Activated T-cell treated with anti-CD3 and anti-CD28 coated beads, Interleukin-2, amount 50 U/mL, for 1 hour (primary cell): ENCODE results near the gene VSIR.
A peak's percentile ranks its signal among the peaks of the same experiment; 100 is the strongest.

Source experiments
- DNase-seq: peaks from one replicate; pipeline ENCODE4 v3.0.0-alpha.2; 2020

The VSIR gene

DNA sequence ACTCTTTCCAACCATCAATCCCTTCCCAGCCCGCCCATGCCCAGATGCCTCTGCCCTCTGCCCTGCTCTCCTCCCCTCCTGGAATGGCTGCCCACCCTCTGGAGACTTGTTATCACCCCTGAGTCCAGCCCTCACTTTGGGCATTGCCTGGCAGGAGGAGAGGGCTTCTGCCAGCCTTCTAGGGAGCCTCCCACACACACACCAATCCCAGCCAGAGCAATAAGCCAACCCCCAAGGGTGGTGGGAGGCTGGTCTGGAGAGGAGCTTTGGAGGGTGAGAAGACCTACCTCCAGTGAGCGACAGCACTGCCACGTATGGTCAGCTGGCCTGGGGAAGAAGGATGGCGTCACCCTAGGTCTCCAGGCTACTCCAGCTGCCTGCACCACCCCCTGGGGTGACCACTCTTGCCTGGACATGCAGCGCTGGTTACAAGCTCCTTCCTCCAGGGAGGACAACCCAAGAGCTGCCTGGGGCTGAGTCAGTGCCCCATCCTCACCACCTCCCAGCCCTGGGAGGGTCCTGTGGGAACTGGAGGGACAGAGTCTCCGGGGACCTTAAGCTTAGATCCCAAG lies 62.2 kb downstream of the VSIR start:
- DNase-seq: no peak

DNA sequence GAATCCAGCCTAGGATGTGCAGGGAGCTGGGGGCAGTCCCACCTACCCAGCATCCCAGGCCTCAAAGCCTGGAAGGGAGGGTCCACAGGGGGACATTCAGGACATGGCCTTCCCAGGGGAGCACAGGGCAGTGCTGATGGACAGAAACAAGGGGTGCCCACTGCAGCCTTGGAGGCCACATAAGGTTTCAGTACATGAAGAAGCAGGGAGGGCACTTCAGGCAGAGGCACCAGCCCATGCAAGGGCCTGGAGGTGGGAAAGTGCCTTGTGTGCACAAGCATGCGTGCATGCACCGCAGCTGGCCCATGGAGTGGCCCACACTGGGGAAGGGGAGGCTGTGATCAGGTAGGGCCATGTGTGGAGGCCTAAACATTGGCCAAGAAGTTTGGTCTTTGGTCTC lies 62.8 kb downstream of the VSIR start:
- DNase-seq: no peak

DNA sequence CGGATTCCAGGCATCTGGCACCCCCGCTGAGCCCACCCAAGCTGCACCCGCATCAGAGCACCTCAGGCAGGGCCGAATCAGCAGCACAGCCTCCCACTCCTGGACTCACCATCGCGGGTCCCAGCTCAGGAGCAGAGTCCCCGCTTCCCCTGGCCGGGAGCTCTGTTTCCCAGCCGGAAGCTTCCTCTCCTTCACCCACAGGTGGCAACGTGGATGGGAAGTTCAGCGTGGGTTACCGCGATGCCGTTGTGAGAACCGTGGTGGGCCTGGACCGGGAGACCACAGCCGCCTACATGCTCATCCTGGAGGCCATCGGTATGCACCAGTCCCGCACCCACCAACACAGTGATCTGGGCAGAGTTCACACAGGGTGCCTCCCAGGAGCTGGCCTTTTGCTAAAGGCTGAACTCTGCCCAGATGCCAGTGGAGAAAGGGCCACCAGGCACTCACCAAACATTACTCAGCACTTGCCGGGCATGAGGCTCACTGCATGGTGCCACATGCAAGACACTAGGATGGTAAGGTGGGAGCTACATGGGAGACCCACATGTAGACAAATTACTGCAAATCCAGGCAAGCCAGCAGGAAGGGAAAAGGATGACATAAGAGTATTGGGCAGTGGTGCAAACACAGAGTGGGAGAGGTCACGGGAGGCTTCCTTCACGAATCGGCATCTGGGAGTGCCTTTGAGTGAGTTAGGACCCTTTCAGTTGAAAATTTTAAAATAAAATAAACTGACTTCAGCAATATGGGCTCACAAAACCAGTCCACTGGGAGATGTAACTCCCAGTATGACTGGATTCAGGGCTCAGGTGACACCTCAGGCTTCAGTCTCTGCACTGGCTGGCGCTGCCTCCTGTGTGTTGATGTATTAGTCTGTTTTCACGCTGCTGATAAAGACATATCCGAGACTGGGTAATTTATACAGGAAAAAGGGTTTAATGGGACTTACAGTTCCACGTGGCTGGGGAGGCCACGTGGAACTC lies 64.1 kb downstream of the VSIR start:
- DNase-seq: no peak

DNA sequence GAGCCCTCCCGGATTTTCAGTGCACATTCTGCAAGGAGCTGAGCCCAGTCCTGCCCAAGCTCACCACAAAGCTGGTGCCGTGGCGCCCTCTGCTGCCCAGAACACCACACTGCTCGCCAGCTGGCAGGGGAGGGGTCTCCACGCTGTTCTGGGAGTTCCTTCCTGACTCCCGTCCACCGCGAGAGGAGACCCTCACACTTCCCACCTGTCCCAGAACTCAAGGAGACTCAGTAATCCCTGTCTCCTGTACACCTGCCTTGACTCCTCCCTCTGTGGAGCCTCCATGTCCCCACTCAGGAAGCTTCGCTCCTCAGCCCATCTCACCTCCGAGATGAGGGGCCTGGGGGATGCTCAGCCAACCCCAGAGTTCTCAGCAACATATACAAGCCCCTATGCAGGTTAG lies 65.0 kb downstream of the VSIR start:
- peak; percentile 77 for DNase-seq

DNA sequence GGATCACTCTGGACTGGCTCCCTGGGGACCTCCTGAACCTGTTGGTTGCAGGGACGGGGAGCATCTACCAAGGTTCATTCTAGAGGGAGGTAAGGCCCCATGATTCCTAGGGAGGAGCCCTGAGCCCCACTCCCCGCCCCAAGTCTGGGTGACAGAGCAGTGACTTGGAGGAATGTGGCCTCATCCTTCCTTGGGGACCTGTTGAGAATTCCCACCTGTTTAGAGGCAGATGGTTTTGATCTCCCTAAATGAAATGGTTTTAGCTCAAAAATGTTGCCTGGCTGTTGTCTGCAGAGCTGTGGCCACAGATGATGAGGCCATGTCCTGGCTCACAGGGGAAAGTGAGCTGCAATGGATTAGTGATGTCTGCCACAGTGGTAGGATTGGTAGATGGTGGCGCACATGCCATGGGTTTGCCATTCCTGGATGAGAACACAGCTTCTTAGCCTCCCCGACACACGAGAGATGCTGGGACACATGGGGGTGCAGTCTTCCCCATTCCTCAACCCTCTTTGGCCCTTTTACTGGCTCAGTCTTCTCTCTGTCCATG lies 66.0 kb downstream of the VSIR start:
- no peak for DNase-seq

DNA sequence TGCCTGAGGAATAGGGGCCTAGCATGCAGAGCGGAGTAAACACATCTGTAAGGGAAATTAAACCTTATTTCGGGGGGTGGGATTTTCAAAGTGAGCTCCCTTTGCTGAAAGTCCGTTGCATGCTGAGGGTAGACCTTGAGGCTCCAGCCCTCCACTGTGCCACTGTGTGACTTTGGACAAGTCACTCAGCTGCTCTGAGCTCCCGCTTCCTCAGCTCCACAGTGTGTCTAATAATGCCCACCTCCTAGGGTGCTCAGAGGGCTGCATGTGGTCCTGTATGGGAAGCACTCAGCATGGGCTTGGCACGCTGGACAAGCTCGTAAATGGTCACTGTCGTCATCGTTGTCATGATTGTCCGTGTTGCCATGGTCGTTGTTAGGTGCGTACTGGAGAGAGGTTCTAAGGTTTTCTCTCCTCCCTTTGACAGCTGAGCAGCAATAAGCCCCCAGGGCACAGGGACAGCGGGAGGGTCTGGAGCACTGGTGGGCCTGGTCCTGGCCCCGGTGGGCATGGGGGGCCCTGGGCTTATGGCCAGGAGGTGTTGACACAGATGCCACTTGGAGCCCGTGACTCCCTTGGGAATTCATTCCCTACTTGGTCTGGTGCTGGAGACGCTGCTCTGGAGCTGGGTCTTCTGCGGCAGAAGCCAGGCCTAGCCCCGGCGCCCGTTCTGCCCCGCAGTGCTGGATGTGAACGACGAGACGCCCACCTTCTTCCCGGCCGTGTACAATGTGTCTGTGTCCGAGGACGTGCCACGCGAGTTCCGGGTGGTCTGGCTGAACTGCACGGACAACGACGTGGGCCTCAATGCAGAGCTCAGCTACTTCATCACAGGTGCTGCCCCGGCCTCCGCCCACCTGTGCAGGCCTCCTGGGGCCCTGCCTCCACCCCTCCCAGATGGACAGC lies 66.9 kb downstream of the VSIR start:
- no peak for DNase-seq

DNA sequence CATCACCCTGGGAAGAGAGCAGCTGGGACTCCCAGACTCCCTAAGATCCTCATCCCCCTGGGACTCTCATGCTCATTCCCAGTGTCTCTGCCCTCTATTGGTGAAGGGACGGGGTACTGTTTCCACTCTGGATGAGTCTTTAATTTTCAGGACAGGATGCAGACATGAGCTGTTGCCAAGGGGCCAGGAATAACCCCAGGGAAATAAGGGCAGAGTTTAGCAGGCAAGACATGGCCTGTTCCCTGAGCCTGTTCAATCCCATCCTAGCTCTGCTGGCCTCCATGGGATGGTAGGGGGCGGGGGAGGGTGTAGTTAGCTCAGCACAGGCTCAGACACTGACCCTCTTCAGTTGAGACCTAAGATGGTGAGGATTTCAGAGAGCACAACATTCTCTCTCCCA lies 67.7 kb downstream of the VSIR start:
- DNase-seq: no peak

DNA sequence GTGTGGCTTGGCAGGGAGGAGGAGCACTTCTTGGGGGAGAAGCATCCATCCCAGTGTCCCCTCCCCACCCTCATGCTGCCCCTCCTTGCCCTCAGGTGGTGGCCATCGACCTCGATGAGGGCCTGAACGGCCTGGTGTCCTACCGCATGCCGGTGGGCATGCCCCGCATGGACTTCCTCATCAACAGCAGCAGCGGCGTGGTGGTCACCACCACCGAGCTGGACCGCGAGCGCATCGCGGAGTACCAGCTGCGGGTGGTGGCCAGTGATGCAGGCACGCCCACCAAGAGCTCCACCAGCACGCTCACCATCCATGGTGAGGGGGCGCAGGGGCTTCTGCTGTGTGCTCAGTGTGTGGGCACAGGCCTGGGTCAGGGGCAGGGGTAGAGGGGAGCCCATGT lies 68.5 kb downstream of the VSIR start:
- no peak for DNase-seq

DNA sequence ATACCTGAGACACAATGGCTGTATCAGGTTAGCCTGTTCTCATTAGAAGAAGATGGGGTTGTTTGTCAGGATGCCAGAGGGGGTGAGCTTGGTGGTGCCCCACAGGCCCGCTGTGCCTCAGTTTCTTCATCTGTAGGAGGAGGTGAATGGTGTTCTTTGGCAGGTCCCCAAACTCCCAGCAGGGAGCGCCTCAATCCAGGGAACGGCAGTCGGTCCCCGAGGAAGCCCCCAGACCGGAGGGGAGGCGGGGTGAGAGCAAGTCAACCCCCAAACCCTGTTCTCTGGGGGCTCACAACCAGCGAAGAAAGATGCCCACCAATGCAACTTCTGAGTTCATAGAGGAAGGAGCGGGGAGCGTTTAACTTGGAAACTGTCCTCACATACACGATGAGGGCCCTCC lies 69.7 kb downstream of the VSIR start:
- no peak for DNase-seq

DNA sequence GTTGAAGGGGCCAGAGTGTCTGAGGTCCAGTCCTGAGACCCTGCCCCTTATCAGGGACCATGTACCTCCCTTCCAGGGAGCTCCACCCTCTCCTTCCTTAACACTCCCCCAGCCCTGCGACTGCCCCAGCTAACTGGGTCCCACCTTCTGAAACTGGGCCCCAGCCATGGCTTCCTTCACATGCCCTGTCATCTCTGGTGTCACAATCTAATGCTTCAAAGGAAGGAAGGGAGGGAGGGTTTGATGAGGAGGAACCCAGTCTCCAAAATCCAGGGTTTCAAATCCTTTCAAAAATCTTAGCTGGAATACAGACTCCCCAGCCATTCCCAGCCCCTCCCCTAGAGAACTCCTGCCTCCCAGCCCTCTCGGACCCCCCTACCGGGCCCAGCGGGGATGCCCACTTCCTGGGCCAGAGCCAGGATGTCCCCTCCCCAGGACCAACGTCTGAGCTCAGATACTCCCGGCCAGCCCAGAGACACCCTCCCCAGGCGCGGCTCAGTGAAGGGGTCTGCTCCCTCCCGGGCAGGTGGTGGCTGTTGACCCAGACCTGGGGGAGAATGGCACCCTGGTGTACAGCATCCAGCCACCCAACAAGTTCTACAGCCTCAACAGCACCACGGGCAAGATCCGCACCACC lies 71.7 kb downstream of the VSIR start:
- no peak for DNase-seq

DNA sequence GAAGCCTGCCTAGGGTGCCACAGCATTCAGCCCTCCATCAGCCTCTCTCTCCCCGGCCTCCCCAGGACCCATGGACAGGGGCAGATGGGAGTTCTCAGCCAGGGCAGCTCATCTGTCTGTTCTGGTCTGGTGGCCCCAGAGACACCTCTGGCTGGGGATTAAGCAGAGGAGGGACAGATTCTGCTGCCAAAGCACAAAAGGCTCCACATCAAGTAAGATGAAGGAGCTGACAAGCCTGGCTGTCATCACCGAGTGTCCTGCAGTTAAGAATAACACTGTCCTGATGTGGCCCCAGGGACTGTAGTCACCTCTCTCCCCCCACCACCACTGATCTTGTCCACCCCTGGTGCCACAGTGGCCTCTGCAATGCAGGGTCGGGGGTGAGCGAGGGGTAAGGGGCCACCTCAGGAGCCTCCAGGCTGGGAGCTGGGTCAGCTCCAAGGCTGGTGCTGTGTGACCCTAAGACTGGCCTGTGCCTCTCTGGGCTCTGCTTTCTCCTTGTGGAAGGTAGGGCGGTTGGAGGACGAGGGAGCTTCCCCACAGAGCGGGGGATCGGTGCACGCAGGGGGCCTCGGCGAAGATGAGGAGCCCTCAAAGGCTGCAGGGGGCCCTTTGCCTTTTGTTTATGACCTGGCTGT lies 72.5 kb downstream of the VSIR start:
- no peak for DNase-seq

DNA sequence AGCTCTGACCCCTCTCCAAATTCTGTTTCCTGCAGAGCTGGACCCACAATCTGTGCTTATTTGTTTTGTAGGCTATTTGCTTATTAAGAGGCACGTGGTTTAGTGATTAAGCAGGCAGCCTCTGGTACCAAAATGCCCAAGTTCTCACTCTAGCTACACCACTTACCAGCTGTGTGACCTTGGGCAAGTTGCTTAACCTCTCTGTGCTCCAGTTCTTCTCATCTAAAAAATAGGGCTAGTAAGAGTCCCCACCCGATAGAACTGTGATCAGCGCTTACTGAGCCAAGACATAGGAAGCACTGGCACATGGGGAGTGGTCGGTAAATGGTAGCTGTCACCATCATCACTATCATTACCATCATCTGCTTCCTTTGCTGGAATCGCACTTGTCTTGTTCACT lies 74.6 kb downstream of the VSIR start:
- DNase-seq: no peak

DNA sequence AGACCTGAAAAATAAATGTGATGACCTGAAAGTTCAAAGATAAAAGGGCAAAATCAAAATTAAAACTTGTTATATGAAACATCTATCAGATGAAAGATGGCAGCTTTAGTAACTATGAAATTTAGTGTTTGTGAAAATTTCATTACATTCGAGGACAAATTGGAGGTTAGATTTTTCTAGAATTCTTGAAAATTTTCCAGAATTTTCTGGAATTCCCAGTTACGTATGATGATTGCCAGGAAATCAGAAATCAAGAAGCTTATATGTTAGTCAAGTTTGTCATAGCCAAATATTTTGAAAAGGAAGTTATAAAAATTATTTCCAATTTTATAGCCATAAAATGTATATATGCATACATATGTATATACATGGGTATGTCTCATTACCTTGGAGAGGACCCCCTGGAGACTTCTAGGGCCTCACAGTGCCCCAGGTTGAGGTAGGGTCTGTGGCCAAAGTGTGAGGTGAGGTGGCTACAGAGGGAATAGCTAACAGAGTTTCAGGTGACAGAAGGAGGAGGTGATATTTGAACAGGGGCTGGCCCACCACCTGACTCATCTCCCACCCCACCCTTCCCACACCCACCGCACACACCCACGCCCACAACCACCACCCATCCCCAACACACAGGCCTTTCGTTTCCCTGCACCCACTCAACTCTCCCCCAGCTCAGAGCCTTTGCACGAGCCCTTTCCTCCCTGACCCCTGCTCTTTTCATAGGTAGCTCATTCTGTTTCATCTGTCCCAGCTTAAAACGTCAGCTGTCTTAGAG lies 75.2 kb downstream of the VSIR start:
- DNase-seq: no peak
